GM19193 (cell line): Measurements from ENCODE around the gene CD84.

ENCODE experiments used
- POLR2A ChIP-seq: IDR thresholded peaks from 4 replicates; pipeline ENCODE4 v1.6.1; 2011; ENCODE audit not compliant: insufficient read depth, insufficient read length; ENCODE audit errors: extremely low read depth

CD84 gene

DNA sequence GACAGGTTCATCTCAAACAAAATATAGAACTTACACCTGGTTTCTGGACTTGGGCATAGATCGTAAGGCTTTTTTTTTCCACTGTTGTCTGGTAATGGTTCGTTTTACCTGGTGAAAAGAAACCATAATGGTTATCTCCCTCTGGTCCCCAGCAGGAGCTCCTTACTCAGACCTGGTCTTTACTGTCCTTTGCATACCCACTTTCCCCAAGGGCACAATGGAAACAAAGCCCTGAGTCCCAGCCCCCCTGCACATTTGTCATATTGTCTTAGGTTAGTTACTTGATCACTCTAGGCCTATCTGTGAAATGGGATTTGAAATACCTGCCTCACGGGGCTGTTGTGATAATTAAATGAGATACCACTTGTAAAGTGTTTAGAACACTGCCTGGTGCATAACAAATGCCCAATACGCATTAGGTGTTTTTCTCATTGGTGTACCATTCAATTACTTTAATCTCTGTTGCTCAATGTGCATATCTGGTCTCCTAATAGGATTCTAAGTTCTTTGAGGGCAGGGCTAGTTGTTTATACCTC is 40.5 kb upstream of the CD84 start:
- no peak for TF ChIP-seq POLR2A

DNA sequence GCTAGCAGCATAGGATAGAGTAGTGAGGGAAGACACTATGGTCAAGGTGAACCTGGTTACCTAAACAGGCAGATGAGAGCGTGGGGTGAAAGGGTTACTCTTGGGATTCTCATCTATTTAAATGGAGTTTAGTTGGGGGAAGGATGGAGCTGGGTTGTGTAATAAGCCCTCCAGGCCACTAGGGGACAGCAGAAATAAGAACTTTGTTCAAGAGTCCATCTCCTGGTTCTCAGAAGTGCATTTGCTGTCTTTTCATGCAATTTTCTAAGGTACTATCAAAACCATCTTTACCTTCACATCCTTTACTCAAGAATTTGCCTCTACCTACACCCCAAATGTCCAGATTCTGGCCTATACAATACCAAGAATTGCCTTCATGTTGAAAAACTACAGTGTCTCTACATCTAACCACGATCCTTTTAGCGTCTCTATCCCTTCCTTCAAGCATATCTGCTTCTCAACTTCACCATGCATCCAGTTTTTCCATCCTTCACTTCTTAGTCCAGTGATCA is 39.5 kb upstream of the CD84 start:
- TF ChIP-seq POLR2A = peak; percentile 50

DNA sequence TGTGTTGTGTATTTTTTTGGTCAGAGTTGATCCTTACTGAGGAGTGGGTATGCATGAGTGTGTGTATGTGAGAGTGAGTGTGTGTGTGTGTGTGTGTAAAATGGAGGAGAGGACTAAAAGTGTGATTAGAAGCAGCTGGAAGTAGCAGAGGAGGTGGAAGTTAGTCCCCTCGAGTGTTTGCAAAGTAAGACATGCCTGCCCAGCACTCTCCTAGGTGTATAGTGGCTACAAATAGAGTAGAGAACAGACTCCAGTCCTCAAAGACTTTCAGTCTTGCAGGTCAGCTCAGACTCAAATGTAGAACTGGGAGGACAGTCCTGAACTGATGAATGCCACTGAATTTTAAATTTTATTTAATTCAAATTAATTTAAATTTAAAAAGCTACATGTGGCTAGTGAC is 39.0 kb upstream of the CD84 start:
- no peak for TF ChIP-seq POLR2A

GRCh38 chr1:160615660-160616059 is 36.4 kb upstream of the CD84 start:
- peak; percentile 30 for TF ChIP-seq POLR2A

- TF ChIP-seq POLR2A = no peak
Observed at GRCh38 chr1:160614410-160614809, 35.1 kb upstream of the CD84 start.

GRCh38 chr1:160612613-160613218 is 33.4 kb upstream of the CD84 start:
- no peak for TF ChIP-seq POLR2A

DNA sequence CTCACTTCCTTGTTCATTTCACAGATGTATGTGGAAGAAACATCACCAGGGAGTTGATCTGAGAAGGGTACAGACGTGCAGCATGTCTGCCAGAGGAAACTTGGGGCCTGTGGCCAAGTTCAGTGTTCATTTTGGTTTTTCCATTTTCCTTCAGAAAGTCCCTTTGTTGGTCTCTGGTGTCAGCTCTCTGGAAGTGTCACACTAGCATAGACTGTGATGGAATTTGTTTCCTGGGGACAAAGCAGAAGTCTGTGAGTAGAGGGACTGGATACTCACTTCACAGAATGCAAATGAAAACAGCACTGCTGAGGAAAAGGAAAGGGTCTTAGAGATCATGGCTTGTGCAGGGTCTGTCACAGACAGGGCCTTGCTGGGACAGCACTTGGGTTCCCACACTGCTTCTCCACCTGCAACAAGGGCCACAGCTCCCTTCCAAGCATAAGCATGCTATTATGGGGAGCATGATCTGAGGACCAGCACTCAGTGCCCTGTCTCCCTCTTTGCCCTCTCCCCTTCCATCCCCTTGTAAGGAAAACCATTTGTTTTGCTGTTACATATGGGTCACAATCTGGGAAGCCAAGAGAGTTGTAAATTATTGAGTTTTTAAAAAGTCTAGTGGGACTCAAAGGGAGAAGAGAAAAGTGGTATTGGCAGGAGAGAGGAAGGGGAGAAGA is 31.4 kb upstream of the CD84 start:
- no peak for TF ChIP-seq POLR2A

GRCh38 chr1:160608941-160609340 is 29.6 kb upstream of the CD84 start:
- TF ChIP-seq POLR2A = no peak

DNA sequence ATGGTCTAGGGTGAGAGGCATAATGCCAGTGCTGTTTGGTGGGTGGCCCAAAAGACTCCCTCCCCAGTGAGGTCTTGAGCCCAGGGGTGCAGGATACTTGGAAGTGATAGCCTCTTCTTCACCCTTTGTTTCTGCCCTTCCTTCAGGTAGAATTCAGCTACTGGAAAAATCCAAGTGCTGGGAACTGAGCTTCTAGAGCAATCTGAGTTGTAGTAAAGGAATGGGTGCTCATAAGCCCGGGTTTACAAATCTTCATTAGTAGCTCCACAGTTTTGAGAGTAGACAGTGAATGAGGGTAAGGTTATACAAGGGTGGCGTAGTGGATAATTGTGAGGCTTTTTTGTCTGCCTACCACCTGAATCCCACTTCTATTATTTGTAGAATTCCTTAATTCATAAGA is 29.2 kb upstream of the CD84 start:
- TF ChIP-seq POLR2A = peak; percentile 38

DNA sequence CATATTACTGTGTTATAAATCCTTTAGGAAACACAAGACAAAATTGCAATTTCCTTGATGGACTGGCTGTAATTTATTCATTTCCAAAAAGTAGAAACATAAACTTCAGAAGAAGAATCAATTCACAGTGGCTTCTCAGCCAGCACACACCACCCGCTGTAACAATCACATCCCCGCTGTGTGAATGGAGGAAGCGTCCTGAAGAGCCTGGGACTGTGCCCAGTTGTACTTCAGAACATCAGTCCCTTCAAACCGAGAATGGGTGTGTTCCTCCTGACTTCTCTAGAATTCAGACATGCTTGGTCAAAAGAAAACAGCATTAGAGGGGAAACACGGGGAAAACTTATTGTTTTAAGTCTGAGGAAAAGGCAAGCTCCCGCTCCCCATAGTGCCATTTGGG is 28.8 kb upstream of the CD84 start:
- TF ChIP-seq POLR2A = no peak

GRCh38 chr1:160607672-160608032 is 28.4 kb upstream of the CD84 start:
- no peak for TF ChIP-seq POLR2A

- no peak for TF ChIP-seq POLR2A
Observed at GRCh38 chr1:160607011-160607671, 27.8 kb upstream of the CD84 start.

- no peak for TF ChIP-seq POLR2A
Observed at GRCh38 chr1:160606611-160607010, 27.3 kb upstream of the CD84 start.

DNA sequence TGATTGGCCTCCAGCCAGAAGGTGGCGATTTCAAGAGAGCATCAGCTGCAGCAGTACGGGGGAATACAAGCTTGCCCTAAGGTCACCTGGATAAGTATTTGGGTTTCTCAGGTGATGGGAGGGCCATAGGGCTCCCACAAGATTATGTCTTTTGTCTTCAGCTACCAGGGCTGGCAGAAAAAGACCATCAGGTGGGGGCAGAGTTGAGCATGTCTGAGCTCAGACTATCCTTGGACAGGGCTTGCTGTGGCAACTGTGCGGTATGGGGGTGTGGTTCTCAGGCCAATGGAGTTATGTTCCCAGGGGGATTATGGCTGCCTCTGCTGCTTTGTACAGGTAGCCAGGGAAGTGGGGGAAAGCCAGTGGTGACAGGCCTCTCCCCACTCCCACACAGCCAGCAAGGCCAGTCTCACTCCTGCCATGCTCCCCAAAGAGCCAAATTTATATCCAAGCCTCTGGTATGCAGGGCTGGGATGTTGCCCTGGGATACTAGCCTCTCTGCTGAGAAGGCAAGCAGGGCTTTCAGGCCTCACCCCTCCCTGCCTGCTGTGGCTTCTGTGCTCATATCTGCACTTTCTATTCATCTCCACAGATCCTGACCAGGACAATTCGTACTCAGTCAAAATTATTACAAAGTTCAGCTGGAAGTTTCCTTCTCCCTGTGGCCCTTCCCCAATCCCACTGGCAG is 26.6 kb upstream of the CD84 start:
- no peak for TF ChIP-seq POLR2A

- TF ChIP-seq POLR2A = no peak
Observed at GRCh38 chr1:160605205-160605604, 25.9 kb upstream of the CD84 start.
